ENCODE measurements around the gene CALU. TPM values are rescaled to one million over a fixed set of nuclear protein-coding genes. Genes with fewer than 3 reads are reported as not detected.
A peak's percentile ranks its signal among the peaks of the same experiment; 100 is the strongest.

Gene CALU
- total RNA-seq, 1 donor from 2014 or later, result 951 TPM

DNA sequence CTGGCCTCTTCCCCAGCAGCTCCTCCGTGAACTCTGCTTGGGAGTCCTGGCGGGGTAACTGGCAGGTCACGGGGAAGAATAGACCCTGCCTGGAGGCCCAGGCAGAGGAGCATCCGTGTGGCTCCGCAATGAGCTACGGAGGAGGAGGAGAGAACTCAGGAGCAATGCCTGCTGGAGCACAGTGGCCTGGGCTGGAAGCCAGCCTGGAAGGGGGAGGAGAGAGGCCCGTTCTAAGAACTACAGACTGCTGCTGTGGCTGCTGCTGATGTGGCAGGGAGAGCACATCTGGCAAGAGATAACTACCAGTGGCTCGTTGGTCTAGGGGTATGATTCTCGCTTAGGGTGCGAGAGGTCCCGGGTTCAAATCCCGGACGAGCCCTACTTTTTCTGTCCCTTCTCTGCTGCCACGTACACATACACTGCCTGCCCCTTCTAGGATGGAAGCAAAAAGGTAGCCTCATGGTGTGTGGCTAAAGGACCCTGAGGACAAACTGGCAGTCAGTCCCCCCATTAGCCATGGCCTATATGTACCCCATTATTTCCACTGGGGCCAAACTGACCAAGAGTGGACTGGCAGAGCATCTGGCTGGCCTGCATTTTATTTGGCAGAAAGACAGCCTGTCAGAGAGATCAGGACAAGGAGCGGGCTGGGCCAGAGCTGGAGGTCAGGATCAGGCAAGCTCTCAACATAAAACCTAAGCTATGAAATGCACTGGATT lies 44.1 kb downstream of the CALU start:
- peak; percentile 26 for DNase-seq (ENCODE audit: low read depth)

DNA sequence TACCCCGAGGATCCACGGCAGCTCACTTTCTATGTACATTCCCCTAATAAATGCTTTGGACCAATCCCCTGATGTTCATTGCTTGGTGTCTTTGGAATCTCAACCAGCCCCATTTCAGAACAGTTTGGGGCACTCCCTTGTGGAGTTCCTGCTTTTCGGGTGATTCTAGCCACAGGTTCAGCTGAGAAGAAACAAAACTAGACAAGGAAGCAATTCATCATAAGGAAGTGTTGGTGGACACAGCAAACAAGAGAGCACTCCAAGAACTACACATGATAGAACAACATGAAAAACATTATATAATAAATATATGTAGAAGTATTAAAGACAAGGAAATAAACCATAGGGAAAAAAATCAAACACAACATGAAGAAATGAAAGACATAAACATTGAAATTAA lies 46.6 kb downstream of the CALU start:
- DNase-seq (ENCODE audit: low read depth), result no peak

DNA sequence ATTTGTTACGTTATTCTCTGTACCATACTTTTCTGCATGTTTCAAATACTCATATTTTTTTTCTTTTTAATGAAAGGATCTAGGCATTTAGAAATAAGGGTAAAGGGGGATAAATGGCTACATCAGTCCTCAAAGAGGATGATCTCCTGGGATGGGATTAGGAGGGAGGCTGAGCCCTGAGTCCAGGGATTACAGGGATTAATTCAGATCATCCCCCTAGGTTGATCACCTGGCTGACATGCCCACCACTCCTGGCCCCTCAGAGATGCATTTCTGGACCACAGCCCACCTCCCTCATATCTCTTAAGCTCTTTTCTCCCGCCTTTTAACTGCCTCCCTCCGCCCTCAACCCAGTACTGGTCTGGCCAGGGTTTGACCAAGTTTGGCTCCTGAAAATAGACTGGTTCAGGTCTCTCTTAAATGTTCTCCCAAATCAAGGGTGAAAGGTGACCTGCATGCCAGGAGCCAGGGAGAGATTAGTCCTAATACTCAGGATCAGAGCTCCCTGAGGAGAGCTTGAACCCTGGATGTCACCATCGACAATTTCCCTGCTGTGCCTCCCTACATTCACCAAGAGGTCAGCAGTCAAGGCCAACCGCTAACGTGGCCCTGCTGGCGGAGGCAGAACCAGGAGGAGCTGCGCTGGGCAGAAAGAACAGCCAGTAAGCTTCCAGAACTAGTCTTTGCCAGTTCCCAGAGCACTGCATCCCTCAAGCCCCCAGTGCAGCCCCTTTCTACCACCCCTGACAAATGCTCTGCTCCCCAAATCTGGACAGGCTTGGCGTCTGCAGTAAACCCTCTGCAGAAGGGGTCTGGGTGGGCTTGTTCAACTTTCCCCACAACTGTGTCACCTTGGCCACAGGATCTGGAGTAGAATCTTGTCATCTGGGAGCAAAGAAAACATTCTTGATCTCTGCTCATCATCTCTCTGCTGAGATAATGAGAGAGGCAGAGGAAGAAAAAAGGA lies 49.6 kb downstream of the CALU start:
- no peak for DNase-seq (ENCODE audit: low read depth)

DNA sequence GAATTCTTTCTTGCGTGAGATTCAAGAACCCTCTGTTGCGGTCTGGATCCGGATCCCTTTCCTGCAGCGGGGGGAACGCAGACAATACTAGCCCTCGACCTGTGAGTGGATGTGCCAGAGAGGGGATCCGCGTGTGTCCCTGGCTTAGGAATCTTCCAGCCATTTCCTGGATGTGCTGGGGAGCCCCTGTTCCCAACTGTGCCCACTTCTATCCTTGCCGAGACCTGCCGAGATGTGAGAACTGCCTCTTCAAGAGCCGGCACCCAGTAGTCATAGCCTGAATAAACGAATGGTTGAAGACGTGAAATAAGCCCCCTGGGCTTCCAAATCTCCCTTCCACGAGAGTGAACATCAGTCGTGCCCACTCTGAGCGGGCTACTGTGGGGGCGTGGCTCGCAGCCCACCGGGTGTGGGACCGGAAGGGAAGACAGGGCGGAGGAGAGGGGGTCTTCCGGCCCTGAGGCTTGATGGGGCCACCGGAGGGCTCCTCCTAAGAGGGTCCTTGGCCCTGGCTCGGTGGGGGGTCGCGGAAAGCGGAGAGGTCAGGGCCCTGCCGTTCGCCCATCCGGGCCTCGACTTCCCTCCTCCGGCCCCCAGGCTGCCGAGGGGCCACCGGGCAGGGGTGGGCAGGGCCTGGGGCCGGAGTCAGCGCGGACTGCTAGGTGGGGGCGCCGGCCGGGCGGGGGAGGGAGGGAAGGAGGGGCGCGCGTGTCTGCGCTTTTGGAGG lies 51.3 kb downstream of the CALU start:
- no peak for DNase-seq (ENCODE audit: low read depth)

DNA sequence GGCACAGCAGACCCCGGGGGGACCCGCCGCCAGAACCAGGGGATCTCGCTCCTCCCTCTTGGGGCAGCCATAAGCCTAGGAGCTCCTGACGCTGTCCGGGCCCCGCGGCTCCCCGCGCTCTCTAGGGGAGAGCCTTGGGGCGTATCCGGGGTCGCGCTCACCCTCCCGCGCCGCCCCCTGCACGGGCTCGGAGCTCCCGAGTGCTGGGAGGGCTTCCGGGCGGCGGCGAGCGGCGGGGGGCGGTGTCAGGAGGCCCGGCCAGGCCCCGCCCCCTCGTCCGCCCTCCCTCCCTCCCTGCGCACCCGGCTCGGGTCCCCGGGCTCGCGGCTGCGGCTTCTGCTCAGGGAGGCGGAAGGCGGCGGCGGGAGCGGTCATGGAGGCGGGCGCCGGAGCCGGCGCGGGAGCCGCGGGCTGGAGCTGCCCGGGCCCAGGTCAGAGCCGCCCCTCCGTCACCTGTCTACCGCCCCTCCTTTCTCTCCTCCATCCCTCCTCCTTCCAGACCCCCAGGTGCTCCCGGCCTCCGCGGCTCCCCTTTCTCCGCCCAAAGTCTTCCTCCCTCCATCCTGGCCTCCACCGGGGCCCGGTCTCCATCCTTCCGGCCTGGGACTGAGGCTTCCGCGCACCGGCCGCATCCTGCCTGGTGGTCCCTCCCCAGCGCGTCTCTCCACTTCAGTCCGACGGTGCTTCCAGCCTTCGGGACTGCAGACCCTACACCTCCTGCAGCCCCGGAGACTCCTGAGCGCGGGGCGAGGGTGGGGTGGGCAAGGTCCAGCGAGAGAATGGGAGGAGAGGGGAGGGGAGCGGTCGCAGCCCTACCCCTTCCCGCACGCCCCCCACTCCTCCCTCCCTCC lies 52.2 kb downstream of the CALU start, which contains the start of gene CCDC136:
CCDC136 (plus strand) TSS at position 848 of the 851 bp plus-strand sequence. CDS start 444 bp downstream, outside the sequence.
- DNase-seq (ENCODE audit: low read depth), result peak; percentile 65

DNA sequence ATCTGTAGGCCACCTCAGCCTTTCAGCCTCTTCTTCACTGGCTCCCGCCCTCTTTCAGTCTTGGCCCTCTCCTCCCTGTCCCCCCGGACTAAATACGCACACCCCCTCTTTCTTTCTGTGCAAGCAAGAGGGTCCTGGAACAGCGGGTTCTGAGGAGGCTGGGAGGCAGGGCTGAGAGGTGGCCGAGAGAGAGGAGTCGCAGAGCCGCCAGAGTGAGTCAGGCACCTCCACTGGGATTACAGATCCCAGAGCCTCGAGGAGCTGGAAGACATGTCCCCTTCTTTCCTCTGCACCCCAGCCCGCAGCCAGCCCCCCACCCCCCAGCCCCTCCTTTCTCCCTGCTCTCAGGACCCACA lies 52.8 kb downstream of the CALU start:
- DNase-seq (ENCODE audit: low read depth), result no peak

DNA sequence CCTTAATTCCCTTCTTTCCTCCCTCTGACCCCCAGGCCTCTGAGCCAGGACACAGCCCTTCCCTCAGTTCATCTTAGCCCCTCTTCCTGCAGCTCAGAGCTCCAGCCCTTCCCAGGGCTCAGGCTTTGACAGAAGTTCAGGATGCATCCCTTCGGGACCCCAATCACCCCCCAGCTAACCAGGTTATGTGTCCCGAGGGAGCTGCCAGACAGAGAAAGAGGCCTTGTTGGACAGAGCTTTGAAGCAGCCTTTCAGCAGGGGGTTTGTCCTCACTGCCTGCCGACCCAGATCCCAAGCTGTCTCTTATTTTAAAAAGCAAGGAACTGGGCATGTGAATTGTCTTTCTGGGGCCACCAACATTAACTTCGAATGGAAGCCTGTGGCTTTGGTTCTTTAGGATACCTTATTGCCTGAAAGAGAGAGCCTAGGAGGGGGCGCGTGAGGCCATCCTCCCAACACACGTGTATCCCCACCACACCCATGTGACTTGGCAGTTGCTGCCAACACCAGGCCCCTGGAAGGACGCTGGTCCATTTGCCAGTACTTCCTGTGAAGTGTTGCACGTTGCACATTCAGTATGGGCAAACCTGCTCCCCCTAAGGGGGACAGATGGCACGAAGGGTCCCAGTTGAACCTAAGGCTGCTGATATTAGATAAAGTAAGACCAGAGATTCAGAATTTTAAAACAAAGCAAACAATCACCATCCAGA lies 53.5 kb downstream of the CALU start:
- DNase-seq (ENCODE audit: low read depth), result no peak

DNA sequence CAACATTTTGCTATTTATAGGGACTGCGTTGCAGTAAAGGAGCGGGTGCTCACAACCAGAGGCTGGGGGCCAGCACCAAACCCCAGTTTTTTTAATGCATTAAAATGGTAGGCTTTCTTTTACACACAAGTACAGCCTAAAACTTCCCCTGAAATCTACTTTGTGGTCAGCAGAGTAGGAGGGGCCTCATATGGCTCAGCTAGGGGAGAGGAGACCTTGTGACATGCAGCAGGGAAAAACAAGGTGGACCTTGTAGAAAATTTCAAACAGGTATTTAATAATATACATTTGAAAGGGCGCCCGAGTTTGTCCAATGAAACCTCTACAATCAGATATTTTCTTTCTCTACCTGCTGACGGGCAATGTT lies 54.0 kb downstream of the CALU start:
- no peak for DNase-seq (ENCODE audit: low read depth)

DNA sequence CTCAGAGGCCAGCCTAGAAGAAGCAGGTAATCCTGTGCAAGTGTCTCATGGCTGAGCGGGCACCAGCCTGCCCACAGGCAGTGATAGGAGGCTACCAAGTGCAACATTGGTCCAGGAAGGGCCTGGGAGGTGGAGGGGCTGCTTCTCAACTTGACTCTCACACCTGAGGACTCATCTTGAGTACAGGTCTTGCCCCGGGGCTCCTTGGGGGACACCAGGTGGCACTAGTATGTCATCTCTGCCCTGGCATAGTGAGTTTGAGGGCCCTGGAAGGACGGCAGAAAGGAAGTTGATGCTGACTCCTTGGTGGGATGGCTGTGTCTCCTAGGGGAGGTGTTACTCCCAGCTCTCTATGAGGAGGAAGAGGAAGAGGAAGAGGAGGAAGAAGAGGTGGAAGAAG lies 54.9 kb downstream of the CALU start:
- no peak for DNase-seq (ENCODE audit: low read depth)

DNA sequence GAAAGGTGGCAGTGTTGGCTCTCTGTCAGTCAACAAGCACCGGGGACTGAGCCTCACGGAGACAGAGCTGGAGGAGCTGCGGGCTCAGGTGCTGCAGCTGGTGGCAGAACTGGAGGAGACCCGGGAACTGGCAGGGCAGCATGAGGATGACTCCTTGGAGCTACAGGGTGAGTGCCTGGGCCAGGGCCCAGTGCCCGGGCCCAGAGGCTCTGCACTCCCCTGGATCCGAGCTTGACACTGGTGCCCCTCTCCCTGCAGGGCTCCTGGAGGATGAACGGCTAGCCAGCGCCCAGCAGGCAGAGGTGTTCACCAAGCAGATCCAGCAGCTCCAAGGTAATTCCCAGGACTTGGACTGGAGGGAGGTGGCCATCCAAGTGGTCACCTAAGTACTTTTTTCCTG lies 55.3 kb downstream of the CALU start:
- DNase-seq (ENCODE audit: low read depth), result no peak

DNA sequence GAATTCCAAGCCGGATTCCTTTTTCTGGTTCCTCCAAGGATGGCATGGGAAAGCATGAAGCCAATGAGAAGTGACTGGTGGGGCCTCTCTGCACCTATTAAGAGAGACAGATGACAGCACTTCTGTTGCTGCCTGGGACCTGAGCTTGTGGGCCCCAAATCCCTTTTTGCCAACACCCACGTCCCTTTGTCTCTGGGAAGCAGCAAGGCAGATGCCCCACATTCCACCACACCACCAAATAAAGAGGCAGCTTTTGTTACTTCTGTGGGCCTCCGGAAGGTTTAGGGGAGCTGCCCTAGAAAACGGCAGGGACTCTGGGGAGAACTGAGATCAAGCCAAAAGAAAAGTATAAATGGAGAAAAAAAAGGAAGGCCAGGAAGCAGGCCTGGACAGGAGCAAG lies 56.0 kb downstream of the CALU start:
- no peak for DNase-seq (ENCODE audit: low read depth)

DNA sequence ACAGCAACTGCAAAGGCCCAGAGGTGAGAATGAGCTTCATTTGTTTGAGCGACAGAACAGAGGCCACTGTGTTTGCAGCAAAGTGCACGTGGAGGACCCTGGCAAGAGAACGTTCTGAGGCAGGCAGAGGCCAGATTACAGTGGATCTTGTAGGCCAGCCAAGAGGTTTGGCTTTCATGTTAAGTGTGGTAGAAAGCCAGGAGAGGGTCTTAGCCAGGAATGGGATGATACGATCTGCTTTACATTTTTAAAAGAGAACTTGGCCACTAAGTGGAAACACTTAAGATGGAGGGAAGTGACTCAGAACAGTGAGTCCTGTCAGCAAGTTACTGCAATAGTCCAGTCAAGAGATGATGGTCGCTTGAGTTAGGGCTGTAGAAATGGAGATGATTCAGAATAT lies 57.2 kb downstream of the CALU start:
- no peak for DNase-seq (ENCODE audit: low read depth)

DNA sequence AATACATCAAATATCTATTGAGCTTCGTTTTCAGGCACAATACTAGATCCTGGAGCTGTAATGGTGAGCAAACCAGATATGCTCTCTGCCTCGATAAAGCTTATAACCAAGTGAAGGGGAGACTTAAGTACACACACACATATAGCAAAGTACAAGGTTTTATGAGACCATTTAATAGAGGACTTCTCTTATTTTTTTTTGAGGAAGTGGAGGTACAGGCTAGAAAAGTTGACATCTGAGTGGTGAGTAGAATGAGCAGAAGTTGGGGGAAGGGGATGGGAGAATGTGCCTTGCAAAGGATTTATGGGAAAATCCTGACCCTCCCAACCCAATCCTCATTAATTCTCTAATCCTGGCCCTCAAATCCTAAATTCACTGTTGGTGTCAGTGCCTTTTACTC lies 60.3 kb downstream of the CALU start:
- no peak for DNase-seq (ENCODE audit: low read depth)

DNA sequence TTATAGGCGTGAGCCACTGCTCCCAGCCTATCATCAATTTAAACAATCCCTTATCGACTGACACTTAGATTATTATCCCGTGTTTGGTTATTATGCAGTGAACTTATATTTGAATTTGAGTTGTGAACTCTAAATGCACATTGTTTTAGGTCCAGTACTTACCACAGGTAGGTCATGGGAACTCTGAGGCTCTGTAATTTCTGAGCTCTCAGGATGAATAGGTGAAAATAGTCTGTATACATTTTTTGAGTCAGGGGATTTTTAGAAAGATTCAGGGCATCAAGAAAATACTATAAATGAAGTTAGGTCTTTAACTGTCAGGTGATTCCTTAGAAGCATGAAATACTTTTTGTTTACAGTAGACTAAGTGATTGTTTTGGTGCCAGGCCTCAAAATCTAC lies 61.4 kb downstream of the CALU start:
- DNase-seq (ENCODE audit: low read depth), result no peak

DNA sequence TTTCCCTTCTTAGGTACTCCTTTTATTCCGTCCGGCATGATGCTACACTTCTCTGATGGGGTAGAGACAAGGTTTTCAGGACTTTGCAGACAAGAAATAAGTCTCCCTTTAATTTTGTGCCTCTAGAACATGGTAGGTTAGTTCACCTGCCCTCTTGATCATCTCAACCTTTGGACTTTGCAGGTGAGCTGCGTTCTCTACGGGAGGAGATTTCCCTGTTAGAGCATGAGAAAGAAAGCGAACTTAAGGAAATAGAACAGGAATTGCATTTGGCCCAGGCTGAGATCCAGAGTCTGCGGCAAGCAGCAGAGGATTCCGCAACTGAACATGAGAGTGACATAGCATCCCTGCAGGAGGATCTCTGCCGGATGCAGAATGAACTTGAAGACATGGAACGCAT lies 61.8 kb downstream of the CALU start:
- DNase-seq (ENCODE audit: low read depth), result no peak

DNA sequence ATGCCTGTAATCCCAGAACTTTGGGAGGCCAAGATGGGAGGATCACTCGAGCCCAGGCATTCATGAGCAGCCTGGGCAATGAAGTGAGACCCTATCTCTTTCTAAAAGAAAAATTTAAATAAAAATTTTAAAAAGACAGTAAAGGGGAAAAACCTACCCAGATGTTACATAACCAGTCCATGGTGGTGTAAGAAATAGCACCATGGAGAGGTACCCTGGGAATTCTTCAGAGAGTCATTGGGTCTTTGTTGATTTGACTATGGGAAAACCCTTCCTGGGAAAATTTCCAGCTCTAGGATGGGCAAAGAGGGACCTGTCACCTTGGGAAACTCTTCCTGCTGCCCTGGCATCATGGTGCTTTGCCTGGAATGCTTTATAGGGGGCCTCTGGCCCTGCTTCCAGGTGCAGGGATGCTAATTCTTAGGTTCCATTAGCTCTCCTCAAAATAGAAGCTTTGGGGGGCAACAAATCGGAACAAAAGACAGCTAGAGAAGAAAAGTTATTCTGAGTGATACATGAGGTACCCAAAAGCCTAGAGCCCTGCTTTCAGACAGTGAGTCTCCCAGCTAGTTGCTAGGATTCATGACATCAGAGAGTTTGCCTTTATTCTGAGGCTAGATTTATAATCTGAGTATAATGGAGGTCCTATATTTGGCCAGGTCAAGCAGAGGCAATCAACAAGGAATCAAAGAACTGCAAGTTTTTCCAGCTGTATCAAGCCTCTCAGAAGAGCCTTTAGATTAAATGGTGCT lies 62.7 kb downstream of the CALU start:
- DNase-seq (ENCODE audit: low read depth), result no peak

DNA sequence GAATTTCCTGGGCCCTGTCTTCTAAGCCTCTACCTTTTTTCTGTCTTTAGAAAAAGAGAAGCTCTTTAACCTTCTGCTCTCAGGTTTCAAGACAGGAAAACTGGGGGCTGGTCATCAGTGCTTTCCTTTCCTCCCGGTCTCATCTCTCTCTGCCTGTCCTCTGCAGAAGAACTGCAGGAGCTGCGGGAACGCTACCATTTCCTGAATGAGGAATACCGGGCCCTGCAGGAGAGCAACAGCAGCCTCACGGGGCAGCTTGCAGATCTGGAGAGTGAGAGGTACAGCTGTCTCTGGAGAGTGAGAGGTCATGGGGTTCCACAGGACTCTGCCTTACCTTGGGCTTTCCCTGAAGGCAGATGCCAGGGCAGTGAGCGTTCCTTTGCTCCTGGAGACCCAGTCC lies 65.3 kb downstream of the CALU start:
- no peak for DNase-seq (ENCODE audit: low read depth)

DNA sequence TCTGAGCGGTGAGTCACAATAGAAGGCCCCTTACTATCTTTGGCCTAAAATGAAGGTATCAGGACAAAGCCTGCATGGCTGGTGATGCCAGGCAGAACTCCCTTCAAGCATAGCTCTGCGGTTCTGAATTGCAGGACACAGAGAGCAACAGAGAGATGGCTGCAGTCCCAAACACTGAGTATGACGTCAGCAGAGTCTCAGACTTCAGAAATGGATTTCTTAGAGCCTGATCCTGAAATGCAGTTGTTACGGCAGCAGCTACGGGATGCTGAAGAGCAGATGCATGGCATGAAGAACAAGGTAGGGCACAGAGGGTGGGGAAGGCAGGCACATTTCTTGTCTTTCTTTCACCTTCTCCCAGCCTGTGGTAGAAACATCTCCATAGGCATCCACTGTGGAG lies 66.1 kb downstream of the CALU start:
- no peak for DNase-seq (ENCODE audit: low read depth)

DNA sequence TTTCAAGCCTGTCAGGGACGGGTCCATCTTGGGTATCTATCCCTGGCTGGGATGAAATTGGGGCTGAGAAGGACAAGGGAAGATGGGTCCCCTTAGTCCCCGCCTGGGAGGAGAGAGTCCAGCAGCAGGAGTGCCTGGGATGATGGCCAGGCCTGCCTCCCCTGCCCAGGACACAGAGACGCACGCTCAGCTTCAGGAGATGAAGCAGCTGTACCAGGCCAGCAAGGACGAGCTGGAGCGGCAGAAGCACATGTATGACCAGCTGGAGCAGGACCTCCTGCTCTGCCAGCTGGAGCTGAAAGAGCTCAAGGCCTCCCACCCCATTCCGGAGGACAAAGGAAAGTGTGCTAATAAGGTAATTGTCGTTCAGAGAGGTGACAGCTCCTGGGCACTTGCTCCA lies 68.0 kb downstream of the CALU start:
- no peak for DNase-seq (ENCODE audit: low read depth)

DNA sequence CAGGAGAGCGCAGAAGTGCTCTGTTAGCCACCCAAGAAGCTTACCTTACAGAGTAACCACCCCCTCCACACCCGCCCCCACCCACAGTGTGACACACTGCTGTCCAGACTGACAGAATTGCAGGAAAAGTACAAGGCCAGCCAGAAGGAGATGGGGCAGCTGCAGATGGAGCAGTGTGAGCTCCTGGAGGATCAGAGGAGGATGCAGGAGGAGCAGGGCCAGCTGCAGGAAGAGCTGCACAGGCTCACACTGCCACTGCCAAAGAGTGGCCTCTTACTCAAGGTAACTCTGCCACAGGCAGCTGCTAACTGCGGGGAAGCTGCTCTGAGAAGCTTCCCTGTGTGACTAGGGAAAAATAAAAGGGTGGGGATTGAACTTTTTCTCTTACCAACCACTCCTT lies 70.2 kb downstream of the CALU start:
- peak; percentile 61 for DNase-seq (ENCODE audit: low read depth)

Data from myocyte (in vitro differentiated cells).